Measurements from ENCODE around the gene SEC11C.

The SEC11C gene

GRCh38 chr18:59143441-59143840 lies 3.8 kb downstream of the SEC11C start:
- DNase-seq (ENCODE audit: low read depth in 2 of 3, low spot score in 1 of 3): no peak

GRCh38 chr18:59144483-59144882 lies 4.8 kb downstream of the SEC11C start:
- no peak for DNase-seq (ENCODE audit: low read depth in 2 of 3, low spot score in 1 of 3)

GRCh38 chr18:59145055-59145454 lies 5.4 kb downstream of the SEC11C start:
- no peak for DNase-seq (ENCODE audit: low read depth in 2 of 3, low spot score in 1 of 3)

- no peak for DNase-seq (ENCODE audit: low read depth in 2 of 3, low spot score in 1 of 3)
Observed at GRCh38 chr18:59148192-59148591, 8.5 kb downstream of the SEC11C start.

GRCh38 chr18:59149007-59149406 lies 9.3 kb downstream of the SEC11C start:
- DNase-seq (ENCODE audit: low read depth in 2 of 3, low spot score in 1 of 3): no peak

- DNase-seq (ENCODE audit: low read depth in 2 of 3, low spot score in 1 of 3): no peak
Observed at GRCh38 chr18:59149416-59149815, 9.7 kb downstream of the SEC11C start.

GRCh38 chr18:59150236-59150635 lies 10.6 kb downstream of the SEC11C start:
- DNase-seq (ENCODE audit: low read depth in 2 of 3, low spot score in 1 of 3): no peak

- no peak for DNase-seq (ENCODE audit: low read depth in 2 of 3, low spot score in 1 of 3)
Observed at GRCh38 chr18:59155153-59155552, 15.5 kb downstream of the SEC11C start.

GRCh38 chr18:59156316-59156715 lies 16.6 kb downstream of the SEC11C start:
- no peak for DNase-seq (ENCODE audit: low read depth in 2 of 3, low spot score in 1 of 3)

GRCh38 chr18:59159265-59159664 lies 19.6 kb downstream of the SEC11C start:
- DNase-seq (ENCODE audit: low read depth in 2 of 3, low spot score in 1 of 3): no peak

GRCh38 chr18:59159986-59160385 lies 20.3 kb downstream of the SEC11C start:
- no peak for DNase-seq (ENCODE audit: low read depth in 2 of 3, low spot score in 1 of 3)

GRCh38 chr18:59172664-59173249 lies 33.1 kb downstream of the SEC11C start:
- no peak for DNase-seq (ENCODE audit: low read depth in 2 of 3, low spot score in 1 of 3)

GRCh38 chr18:59177485-59177884 lies 37.8 kb downstream of the SEC11C start:
- DNase-seq (ENCODE audit: low read depth in 2 of 3, low spot score in 1 of 3): no peak

- no peak for DNase-seq (ENCODE audit: low read depth in 2 of 3, low spot score in 1 of 3)
Observed at GRCh38 chr18:59180150-59180845, 40.6 kb downstream of the SEC11C start.

- no peak for DNase-seq (ENCODE audit: low read depth in 2 of 3, low spot score in 1 of 3)
Observed at GRCh38 chr18:59182673-59183072, 43.0 kb downstream of the SEC11C start.

GRCh38 chr18:59189008-59189407 lies 49.3 kb downstream of the SEC11C start:
- DNase-seq (ENCODE audit: low read depth in 2 of 3, low spot score in 1 of 3): no peak

- no peak for DNase-seq (ENCODE audit: low read depth in 2 of 3, low spot score in 1 of 3)
Observed at GRCh38 chr18:59189746-59190145, 50.1 kb downstream of the SEC11C start.

- no peak for DNase-seq (ENCODE audit: low read depth in 2 of 3, low spot score in 1 of 3)
Observed at GRCh38 chr18:59196161-59196725, 56.6 kb downstream of the SEC11C start.

GRCh38 chr18:59197636-59198035 lies 58.0 kb downstream of the SEC11C start:
- no peak for DNase-seq (ENCODE audit: low read depth in 2 of 3, low spot score in 1 of 3)

GRCh38 chr18:59198215-59198614 lies 58.5 kb downstream of the SEC11C start:
- DNase-seq (ENCODE audit: low read depth in 2 of 3, low spot score in 1 of 3): no peak

GRCh38 chr18:59200787-59201186 lies 61.1 kb downstream of the SEC11C start:
- no peak for DNase-seq (ENCODE audit: low read depth in 2 of 3, low spot score in 1 of 3)

- DNase-seq (ENCODE audit: low read depth in 2 of 3, low spot score in 1 of 3): no peak
Observed at GRCh38 chr18:59202258-59202820, 62.7 kb downstream of the SEC11C start.
